HG03066 (cell line): Measurements from ENCODE around the gene ARFGAP2.

Experiments
- ATAC-seq: cut with Tn5 transposase; IDR thresholded peaks from one replicate; pipeline ENCODE4 v1.9.1; 2021; ENCODE audit warnings: low read depth; ENCODE audit not compliant: unreplicated experiment

The ARFGAP2 gene

DNA sequence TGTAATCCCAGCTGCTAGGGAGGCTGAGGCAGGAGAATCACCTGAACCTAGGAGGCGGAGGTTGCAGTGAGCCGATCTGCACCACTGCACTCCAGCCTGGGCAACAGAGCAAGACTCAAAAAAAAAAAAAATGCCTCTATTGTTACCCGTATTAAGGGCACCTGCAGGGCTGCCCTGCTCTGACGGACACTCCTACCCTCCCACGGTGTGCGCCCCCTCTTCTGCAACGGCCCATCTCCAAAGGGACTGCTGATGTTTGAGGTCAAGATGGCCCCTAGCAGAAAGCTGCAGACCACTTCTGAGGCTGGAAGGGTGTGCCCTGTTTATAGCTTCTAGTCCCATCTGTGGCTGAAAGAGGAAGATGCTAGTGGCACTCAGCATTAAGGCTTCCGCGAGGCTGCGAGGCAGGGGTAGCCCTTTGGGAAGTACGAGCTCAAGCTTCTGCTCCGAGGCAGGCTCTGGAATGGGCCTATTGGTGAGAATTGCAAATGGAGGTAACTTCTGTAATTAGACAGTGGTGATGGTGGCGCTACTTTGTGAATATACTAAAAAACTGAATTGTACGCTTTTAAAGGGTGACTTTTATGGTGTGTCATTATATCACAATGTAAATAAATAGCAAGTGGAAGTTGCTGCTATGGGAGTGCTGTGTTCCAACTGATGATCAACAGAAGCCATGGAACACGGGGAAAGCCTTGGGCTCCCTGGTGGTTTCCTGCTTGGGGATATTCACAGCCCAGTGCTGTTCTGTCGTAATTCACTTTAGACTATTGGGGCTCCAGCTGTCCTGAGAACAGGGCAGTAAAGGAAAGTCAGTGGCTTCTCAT is 24.3 kb downstream of the ARFGAP2 start:
- no peak for ATAC-seq

DNA sequence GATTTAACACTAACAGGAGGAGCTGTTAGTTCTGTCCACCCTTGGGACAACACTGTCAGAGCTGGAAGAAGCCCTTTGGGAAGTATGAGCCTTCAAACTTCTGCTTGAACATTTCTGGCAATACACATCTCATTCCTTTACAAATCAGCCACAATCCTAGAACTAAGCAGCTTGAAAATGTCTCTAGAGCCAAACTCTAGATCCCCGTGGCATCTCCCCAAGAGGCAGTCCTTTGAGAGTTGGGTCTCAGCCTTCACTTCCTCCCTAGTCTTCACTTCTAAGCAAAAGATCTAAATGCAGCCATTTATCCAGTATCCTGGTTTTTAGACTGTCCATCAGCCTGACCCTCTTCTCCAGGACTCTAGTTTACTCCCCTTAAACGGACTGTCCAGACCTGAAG is 26.9 kb downstream of the ARFGAP2 start:
- ATAC-seq: no peak

DNA sequence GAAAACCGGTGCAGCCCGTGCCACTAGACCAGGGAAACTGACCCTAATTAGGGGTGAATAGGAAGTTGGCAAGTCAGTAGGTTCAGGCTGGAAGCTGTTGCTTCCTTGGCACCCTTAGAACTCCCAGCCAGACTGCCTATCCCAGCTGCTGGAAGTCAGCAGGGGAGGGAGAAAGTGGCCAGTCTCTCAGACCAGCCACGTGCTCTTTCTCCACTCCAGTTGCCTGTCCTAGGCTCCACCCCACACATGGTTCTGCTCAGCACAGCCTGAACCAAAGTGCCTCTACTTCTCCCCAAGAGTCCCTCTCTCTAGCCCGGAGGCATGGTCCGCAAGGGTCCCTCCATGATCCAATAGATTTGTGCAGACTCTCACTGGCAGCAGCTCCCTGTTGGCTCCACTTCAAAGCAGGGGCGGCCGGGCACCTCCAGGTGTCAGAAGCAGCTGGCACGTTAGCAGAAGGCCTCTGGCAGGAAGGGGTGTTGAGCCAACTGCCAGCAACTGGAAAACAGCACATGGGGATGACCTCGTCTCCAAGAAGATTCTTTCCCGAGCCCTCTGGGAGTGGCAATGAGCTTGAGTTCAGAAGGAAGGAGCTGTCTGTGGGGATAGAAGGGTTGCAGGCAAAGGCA is 27.7 kb downstream of the ARFGAP2 start:
- ATAC-seq: no peak

DNA sequence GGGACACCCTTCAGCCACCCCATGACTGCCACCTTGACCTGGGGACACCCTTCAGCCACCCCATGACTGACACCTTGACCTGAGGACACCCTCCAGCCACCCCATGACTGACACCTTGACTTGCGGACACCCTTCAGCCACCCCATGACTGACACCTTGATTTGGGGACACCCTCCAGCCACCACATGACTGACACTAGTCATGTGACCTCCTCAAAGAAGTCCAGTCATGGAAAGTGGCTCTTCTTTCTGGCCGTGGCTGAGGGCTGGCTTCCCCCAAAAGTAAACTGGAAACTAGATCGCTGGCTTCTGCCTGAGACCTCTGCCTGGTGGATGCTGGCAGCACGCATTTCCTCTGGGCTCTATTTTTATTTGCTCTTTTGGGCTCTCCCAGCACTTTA is 28.4 kb downstream of the ARFGAP2 start:
- ATAC-seq: no peak

DNA sequence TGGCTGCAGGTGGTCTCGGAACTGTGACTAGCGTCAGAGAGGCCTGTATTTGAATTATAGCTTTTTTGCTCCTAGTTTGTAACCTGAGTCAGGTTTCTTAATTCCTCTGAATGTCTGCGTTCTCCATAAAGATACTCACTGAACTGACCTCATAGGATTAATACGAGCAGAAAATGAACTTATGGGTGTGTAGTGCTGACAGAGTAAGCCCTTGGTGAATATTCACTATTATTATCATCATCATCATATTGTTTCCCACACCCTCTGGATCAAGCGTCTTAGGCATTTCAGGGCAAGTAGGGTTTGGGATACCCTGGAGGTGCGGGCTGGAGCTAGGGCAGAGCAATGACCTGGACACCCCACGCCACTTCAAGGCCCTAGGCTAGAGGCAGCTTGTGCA is 29.0 kb downstream of the ARFGAP2 start:
- ATAC-seq: no peak

DNA sequence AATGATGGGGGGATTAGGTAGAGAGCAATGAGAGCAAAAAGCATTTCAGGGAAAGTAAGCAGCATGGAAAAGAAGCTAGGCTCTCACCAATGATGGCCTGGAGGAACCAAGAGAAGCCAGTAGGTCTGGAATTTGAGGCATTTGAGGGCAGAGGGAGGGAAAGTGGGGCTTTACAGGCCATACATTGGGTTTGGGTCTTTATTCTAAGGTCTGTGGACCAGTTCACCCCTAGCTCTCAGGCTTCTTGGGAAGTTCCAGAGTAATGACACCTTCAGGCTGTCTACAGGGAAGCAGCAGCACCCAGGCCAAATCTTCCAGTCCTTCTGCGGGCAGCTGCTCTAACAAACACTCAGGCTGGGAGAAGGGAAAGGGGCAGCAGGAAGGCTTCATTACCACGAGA is 29.4 kb downstream of the ARFGAP2 start:
- no peak for ATAC-seq

DNA sequence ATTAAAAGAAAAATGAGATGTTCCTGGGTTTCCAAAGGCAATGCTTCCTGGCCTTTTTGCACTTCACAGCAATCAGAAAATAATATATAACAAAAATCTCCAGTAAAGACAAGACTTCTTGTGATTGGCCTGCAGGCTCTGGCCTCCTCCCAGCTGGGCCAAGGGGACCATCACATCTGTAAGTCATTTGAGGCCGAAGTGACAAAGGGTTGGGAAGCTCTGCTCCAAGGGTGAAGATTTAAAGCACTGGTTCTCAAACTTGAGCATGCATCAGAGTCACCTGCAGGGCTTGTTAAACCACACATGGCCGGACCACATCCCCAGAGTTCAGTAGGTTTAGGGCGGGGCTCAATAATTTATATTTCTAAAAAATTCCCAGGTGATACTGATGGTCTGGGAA is 32.1 kb downstream of the ARFGAP2 start:
- ATAC-seq: no peak

DNA sequence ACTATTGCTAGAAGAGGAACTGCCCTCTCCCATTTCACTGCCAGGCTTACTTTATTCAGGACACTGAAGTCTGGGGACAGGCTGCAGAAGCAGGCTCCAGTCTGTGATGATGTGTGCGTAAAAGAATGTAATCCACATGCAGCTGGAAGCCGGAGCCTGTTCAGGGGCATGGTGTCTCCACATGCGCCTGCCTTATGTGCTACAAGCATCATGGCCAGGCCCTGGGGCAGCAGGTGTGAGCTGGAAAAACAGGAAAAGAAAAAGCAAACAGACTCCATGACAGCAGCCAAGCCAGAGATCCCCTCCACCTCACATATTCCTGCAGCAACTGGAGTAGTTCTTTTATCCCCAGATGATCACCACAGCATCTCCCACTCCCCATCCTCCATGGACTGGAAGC is 33.4 kb downstream of the ARFGAP2 start:
- ATAC-seq: no peak

DNA sequence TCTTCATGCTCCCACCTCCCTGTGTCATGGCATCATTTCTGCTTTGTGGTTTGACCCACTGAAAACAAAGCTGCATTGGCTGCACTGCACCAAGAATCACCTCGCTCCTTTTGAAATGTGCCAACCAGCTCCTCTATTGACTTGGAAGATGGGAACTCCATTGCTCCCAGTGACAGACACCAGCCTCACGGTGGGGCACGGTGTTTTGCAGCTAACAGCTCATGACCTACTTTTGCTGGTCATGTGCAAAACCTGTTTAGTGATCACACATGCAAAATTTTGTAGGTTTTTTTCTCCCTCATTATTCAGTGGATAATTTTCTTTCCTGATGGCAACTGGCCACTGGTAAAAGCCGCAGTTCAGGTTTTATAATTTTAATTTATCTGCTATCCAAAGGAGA is 36.8 kb downstream of the ARFGAP2 start:
- ATAC-seq: no peak

DNA sequence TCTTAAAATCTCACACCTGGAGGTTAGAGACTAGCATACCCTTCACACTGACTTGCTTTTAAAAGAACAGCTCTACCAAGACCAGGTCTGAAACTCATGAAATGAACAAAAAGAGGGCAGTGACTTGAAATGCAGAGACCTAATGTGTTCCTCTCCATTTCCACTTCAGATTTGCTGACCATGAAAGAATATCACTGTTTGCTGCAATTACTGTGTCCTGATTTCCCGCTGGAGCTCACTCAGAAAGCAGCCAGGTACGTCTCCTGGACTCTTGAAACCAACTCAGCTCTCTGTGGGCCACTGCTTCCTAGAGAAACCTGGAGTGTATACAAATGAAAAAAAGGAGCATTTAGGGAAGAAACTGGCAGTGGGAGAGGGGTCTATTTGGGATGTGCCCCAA is 39.2 kb downstream of the ARFGAP2 start:
- no peak for ATAC-seq

DNA sequence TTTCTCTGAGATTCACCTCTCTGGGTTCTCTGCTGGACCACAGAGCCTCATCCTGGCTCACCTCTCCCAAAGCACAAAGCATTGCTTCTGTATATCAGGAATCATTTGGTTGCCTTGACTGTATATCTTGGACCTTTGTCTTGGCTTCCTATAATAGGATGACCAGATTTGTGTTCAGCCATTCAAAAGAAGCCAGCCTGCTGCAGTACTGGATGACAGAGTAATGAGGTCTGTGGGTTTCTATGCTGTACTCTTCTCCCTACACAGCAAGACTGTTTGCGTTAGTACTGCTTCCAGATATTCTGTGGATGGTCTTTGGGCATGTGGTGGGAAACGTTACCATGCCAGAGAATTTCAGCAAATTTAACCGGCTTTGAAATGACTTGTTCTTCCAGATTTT is 39.8 kb downstream of the ARFGAP2 start:
- no peak for ATAC-seq

DNA sequence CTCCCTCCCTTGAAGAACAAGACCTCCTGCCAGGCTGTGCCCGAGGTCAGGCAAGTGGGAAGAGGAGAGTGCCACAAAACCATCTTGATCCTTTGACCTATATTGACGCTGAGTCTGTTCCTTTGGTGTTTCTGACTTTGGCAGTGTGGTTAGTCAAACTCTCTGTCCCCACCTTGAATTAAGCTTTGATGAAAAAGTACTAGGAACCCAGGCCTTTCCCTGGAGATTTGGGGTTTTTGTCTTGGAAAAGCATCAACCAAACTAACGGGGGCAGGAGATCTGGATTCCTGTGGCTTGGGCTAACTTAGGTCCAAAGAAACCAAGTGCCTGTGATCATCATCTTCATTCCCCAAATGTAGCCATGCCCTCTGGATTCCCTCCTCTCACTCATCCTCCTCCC is 40.4 kb downstream of the ARFGAP2 start:
- no peak for ATAC-seq

DNA sequence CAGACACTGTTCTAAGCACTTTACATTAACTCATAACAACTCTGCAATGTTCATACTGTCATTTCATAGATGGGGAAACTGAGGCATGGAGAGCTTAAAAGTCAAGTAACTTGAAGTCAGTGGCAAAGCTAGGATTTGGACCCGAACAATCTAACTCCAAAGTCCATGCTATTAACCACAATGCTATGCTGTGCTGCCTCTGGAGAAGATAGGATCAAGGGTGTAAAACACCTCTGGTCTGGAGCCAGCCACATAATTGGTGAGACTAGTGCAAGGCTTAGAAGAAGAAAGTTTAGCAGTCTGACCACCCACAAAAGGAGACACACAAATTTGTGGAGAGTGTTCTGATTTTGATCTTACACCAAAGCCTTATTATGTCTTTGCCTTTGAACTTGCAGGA is 43.7 kb downstream of the ARFGAP2 start:
- ATAC-seq: no peak

DNA sequence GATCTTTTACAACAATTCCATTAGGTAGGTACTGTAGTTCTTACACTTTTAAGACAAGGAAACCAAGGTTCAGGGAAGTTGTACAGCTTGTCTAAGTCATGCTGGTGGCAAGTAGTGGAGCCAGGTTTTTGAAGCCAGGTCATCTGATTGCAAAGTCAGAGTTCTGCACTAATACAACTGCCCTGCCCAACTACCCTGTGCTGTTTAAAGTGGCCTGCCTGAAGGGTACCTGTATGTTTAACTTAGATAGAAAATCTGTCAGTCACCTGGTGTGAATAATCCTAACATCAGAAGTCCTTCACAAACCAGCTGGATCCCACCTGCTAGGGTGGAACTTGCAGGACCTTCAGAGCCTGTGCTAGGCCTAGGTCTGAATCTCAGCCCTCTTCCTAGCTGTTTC is 44.2 kb downstream of the ARFGAP2 start:
- ATAC-seq: no peak

DNA sequence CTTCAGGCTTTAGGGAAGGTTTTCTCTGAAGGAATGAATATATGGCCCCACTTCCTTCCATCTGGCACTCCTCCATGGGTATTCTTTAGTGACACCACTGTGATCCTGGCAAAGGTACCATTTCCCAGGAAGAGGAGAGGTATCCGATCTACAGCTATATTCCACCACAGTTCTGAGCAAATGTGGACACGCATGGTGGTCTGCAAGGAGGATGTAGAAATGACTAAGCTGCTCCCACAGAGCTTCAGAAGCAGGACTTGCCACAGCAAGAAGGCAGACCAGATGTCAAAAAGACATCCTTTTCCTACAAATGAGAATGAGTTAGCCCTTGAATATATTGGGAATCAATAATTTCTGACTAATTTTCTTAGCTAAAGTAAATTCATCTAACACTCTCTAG is 45.5 kb downstream of the ARFGAP2 start:
- ATAC-seq: no peak

DNA sequence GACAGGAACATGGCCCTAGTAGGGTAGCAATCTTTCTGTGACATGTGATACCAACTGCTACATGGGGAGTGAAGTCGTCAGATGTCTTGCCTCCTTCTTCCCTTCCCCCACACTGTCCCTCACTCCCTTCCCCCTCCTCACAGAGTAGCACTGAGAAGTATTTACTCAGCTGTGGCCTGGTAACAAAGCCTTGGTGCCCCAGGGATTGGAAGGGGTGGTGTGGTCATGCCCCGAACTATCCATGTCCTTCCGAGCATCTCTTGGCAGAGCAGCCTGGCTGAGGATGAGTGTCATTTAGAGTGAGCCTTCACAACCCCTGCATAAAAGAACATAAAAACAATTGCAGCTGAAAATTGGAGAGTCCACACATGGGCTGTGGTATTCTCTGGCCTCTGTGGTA is 46.1 kb downstream of the ARFGAP2 start:
- ATAC-seq: no peak

DNA sequence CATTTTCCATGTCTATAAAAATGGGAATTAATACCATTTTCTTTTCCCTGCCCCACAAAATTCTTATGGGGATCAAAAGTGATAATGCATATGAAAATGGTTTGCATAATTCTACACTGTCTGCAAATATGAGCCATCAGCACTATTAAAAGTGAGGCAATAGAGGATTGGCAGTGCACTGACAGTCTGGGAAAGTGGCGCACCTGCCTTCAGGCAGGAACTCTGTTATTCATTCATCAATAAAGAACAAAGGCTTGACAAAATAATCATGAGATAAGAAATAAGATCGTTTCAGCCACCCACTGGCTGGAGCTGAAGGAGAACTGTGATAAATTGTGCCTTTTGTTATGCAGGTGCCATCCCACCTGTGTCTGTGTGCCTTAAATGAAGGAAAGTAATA is 49.5 kb downstream of the ARFGAP2 start:
- no peak for ATAC-seq

DNA sequence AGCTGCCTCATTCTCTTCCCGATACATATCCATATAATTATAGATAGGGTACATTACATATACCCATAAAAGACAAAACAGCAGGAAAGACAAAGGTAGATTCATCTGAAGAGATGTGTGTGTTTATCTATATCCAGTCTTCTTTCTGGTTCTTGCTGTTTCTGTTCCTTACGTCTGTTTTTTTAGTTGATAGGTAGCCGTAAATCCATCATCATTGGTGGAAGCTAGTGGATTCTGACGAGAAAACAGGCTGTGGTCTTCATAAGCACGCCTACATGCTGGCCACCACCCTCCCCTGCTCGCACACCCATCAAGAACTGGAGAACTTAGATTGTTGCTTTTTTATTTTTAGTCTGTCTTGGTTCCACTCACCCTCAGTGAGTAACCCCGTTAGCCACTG is 51.6 kb downstream of the ARFGAP2 start:
- ATAC-seq: no peak

DNA sequence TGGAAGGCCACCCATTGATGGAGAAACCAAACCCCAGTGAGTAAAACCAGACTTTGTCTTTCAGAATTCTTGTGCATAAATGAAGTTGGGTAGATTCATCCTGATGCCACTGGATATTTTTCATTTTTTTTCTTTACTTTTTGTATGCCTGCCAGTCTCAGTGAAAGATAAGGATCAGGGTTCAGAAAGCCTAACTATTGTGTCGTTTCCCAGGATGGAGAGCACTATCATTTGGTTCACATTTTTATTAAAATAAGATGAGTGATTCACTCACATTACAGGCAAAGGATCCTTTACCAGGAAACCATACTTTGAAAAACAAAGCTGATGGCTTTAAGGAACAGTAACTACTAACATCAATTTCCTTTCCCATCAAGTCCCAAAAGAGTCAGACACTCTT is 52.0 kb downstream of the ARFGAP2 start:
- no peak for ATAC-seq

DNA sequence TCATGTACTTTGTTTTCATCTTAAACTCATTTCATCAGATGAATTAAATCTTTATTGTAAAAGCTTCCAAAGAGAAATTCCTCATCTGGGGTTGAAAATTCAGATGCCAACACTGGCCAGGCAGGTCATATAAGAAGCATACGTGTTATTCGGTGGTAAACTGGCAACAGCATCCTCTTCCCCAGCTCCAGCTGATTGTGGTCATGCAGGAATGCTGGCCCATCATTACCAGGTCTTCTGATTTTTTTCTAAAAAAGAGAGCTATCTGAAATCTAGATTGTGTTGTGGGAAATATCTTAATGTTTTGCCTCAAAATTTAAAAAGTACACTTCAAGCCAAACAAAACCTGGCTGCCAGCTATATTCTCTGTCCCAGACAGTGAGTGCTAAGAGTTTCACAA is 53.6 kb downstream of the ARFGAP2 start:
- no peak for ATAC-seq

DNA sequence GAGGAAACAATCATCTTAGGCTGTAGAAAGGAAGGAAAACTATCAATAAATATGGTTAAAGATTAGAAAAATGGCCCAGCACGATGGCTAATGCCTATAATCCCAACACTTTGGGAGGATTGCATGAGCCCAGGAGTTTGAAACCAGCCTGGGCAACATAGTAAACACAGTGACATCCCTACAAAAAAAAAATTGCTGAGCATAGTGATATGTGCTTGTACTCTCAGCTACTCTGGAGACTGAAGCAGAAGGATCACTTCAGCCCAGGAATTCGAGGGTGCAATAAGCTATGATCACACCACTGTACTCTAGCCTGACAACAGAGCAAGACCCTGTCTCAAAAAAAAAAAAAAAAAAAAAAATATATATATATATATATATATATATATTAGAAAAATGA is 54.9 kb downstream of the ARFGAP2 start:
- no peak for ATAC-seq

DNA sequence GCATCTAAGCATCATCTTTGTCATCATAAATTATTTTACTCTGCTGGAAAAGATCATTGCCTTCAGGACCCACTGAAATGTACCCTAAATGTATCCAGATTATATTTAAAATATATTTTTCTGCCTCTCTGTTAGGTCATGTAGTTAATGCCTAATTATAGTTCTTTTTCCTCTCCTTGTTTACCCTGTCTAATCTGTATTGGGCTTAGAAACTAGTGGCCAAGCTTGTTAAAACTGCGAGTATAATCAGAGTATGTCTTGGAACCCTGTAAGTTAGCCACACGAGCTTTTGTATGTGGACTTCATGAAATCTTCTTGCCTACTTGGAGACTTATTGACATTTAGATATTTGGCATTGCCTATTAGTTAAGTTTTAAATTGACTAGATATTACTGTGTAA is 55.6 kb downstream of the ARFGAP2 start:
- no peak for ATAC-seq
